ENCODE results near the gene IPCEF1.
"Not testable (repeated sequence)": the region's sequence is repeated elsewhere in the genome, so short reads cannot be mapped to it uniquely, and the experiment has no call there.

The IPCEF1 gene

GRCh38 chr6:154213782-154214181 is 142.8 kb downstream of the IPCEF1 start:
- DNase-seq, result no peak

GRCh38 chr6:154210678-154211077 is 145.9 kb downstream of the IPCEF1 start:
- no peak for DNase-seq

GRCh38 chr6:154209555-154209954 is 147.0 kb downstream of the IPCEF1 start:
- no peak for DNase-seq

GRCh38 chr6:154206996-154207395 is 149.6 kb downstream of the IPCEF1 start:
- DNase-seq, result no peak

- DNase-seq, result no peak
These were observed 150.5 kb downstream of the IPCEF1 start for GRCh38 chr6:154206141-154206540.

GRCh38 chr6:154202958-154203357 is 153.6 kb downstream of the IPCEF1 start:
- no peak for DNase-seq

GRCh38 chr6:154202339-154202738 is 154.3 kb downstream of the IPCEF1 start:
- DNase-seq, result no peak

GRCh38 chr6:154201688-154202087 is 154.9 kb downstream of the IPCEF1 start:
- not testable (repeated sequence) for DNase-seq

- DNase-seq, result peak; percentile 63
These were observed 159.3 kb downstream of the IPCEF1 start for GRCh38 chr6:154197196-154197860.

GRCh38 chr6:154196333-154196885 is 160.2 kb downstream of the IPCEF1 start:
- DNase-seq, result no peak

GRCh38 chr6:154187714-154188113 is 168.9 kb downstream of the IPCEF1 start:
- DNase-seq, result no peak

- DNase-seq, result no peak
These were observed 169.4 kb downstream of the IPCEF1 start for GRCh38 chr6:154187203-154187602.

- DNase-seq, result no peak
These were observed 177.2 kb downstream of the IPCEF1 start for GRCh38 chr6:154179434-154179833.

GRCh38 chr6:154172393-154172792 is 184.2 kb downstream of the IPCEF1 start:
- DNase-seq, result not testable (repeated sequence)

- DNase-seq, result no peak
These were observed 186.5 kb downstream of the IPCEF1 start for GRCh38 chr6:154170106-154170505.

- no peak for DNase-seq
These were observed 187.3 kb downstream of the IPCEF1 start for GRCh38 chr6:154169193-154169847.

GRCh38 chr6:154167126-154167525 is 189.5 kb downstream of the IPCEF1 start:
- DNase-seq, result no peak

GRCh38 chr6:154166140-154166539 is 190.5 kb downstream of the IPCEF1 start:
- no peak for DNase-seq

GRCh38 chr6:154165478-154165877 is 191.1 kb downstream of the IPCEF1 start:
- DNase-seq, result no peak

GRCh38 chr6:154164397-154164796 is 192.2 kb downstream of the IPCEF1 start:
- no peak for DNase-seq

- no peak for DNase-seq
These were observed 194.9 kb downstream of the IPCEF1 start for GRCh38 chr6:154161689-154162088.

GRCh38 chr6:154159126-154159525 is 197.5 kb downstream of the IPCEF1 start:
- DNase-seq, result no peak

GRCh38 chr6:154157706-154158105 is 198.9 kb downstream of the IPCEF1 start:
- no peak for DNase-seq

GRCh38 chr6:154157082-154157481 is 199.5 kb downstream of the IPCEF1 start:
- DNase-seq, result no peak

Data from amniotic stem cell (primary cell).